ENCODE results near the gene PDZD8. TPM values are rescaled to one million over a fixed set of nuclear protein-coding genes. Genes with fewer than 3 reads are reported as not detected.

Gene PDZD8
- total RNA-seq, 3 donors from 2014 or later, result 54.2 to 67.8 (median 57.6) TPM

GRCh38 chr10:117272195-117273076, 102.8 kb downstream of the PDZD8 start:
- Histone ChIP-seq H3K4me3 (no peak overlapping the region), H3K36me3 (ENCODE audit: low read depth) (no peaks in the 10 kb centered on the region), H3K9me3 (no peaks in the 10 kb centered on the region), H3K4me1 (ENCODE audit: low read depth) (no peaks in the 10 kb centered on the region)
- peak; percentile 22 for ATAC-seq
- TF ChIP-seq CTCF (IDR thresholded peaks at IDR 0.05), result no peak
- no peak for DNase-seq
- intact Hi-C loops (cut with DNase I, micrococcal nuclease), result no loop called here

GRCh38 chr10:117271427-117271826, 103.8 kb downstream of the PDZD8 start:
- Histone ChIP-seq H3K4me1 (ENCODE audit: low read depth) (no peaks in the 10 kb centered on the region), H3K9me3 (no peaks in the 10 kb centered on the region), H3K4me3 (no peak overlapping the region), H3K36me3 (ENCODE audit: low read depth) (no peaks in the 10 kb centered on the region)
- ATAC-seq, result no peak
- intact Hi-C loops (cut with DNase I, micrococcal nuclease), result no loop called here
- TF ChIP-seq CTCF (IDR thresholded peaks at IDR 0.05), result no peak
- DNase-seq, result no peak

- Histone ChIP-seq H3K9me3 (no peaks in the 10 kb centered on the region), H3K4me1 (ENCODE audit: low read depth) (no peaks in the 10 kb centered on the region), H3K4me3 (no peak overlapping the region), H3K36me3 (ENCODE audit: low read depth) (no peaks in the 10 kb centered on the region)
- DNase-seq (no peak), ATAC-seq (no peak)
- intact Hi-C loops (cut with DNase I, micrococcal nuclease), result no loop called here
- no peak for TF ChIP-seq CTCF (IDR thresholded peaks at IDR 0.05)
Measured at GRCh38 chr10:117268907-117269306, 106.3 kb downstream of the PDZD8 start.

- no peak for ATAC-seq
- H3K9me3 ChIP-seq, result no peaks in the 10 kb centered on the region
- H3K36me3 ChIP-seq (ENCODE audit: low read depth), result no peaks in the 10 kb centered on the region
- H3K4me3 ChIP-seq, result no peak overlapping the region
- no peaks in the 10 kb centered on the region for H3K4me1 ChIP-seq (ENCODE audit: low read depth)
- DNase-seq, result no peak
- no peak for TF ChIP-seq CTCF (IDR thresholded peaks at IDR 0.05)
- intact Hi-C loops (cut with DNase I, micrococcal nuclease), result no loop called here
Measured at GRCh38 chr10:117268258-117268657, 107.0 kb downstream of the PDZD8 start.

GRCh38 chr10:117266812-117267211, 108.4 kb downstream of the PDZD8 start:
- no peaks in the 10 kb centered on the region for H3K9me3 ChIP-seq
- H3K4me1 ChIP-seq (ENCODE audit: low read depth), result no peaks in the 10 kb centered on the region
- intact Hi-C loops (cut with DNase I, micrococcal nuclease), result no loop called here
- DNase-seq, result no peak
- TF ChIP-seq CTCF (IDR thresholded peaks at IDR 0.05), result no peak
- no peak overlapping the region for H3K4me3 ChIP-seq
- no peak for ATAC-seq
- H3K36me3 ChIP-seq (ENCODE audit: low read depth), result no peaks in the 10 kb centered on the region

All from mucosa of descending colon (tissue), 3 donors.